Fibroblast of lung (primary cell): Measurements from ENCODE around the gene NBR1. TPM values are rescaled to one million over a fixed set of nuclear protein-coding genes. Genes with fewer than 3 reads are reported as not detected.

Experiments used
- DNase-seq, 2 donors: peaks; one replicate each; pipeline versions ENCODE4 v3.0.0 to v3.0.0-alpha.2; 2010; ENCODE audit warnings: low read depth in 2 of 2
- H2AFZ ChIP-seq: 2 replicates; pipeline ENCODE4 v1.5.1; 2012; ENCODE audit warnings: low read length, control low read depth, inconsistent platforms
- H3K27ac ChIP-seq: 2 replicates; pipeline ENCODE4 v1.5.1; 2011; ENCODE audit warnings: low read length, control low read depth; ENCODE audit not compliant: insufficient read depth
- H3K27me3 ChIP-seq: 2 replicates; pipeline ENCODE4 v1.5.1; 2011; ENCODE audit warnings: mild to moderate bottlenecking, low read length; ENCODE audit not compliant: control insufficient read depth, insufficient read depth
- H3K36me3 ChIP-seq: 2 replicates; pipeline ENCODE4 v1.5.1; 2011; ENCODE audit warnings: low read length; ENCODE audit not compliant: control insufficient read depth, insufficient read depth
- H3K4me1 ChIP-seq: 2 replicates; pipeline ENCODE4 v1.5.1; 2011; ENCODE audit warnings: low read length; ENCODE audit not compliant: control insufficient read depth, insufficient read depth; ENCODE audit errors: extremely low read depth
- H3K4me2 ChIP-seq: 2 replicates; pipeline ENCODE4 v1.5.1; 2011; ENCODE audit warnings: low read length, control low read depth; ENCODE audit not compliant: insufficient read depth; ENCODE audit errors: extremely low read depth
- H3K4me3 ChIP-seq, 4 experiments: fragments of 200-600 bp in 1 of 4; sonication (generic) in 1 of 4; replicated peaks in 1 of 4; 2 replicates each; pipeline ENCODE4 v1.5.1; 2011 to 2016; ENCODE audit warnings: low read length in 4 of 4, low read depth in 3 of 4, mild to moderate bottlenecking in 3 of 4, control low read depth in 2 of 4, inconsistent platforms in 1 of 4, mixed read lengths in 1 of 4; ENCODE audit not compliant: insufficient read depth in 1 of 4; ENCODE audit errors: control extremely low read depth in 1 of 4
- H3K79me2 ChIP-seq: 2 replicates; pipeline ENCODE4 v1.5.1; 2012; ENCODE audit warnings: mild to moderate bottlenecking, low read length, inconsistent platforms; ENCODE audit not compliant: control insufficient read depth, insufficient read depth
- H3K9ac ChIP-seq: 2 replicates; pipeline ENCODE4 v1.5.1; 2011; ENCODE audit warnings: mild to moderate bottlenecking, low read length, control low read depth; ENCODE audit not compliant: insufficient read depth
- H3K9me3 ChIP-seq: 2 replicates; pipeline ENCODE4 v1.5.1; 2012; ENCODE audit warnings: low read depth, low read length; ENCODE audit not compliant: control insufficient read depth, insufficient read depth
- H4K20me1 ChIP-seq: 2 replicates; pipeline ENCODE4 v1.5.1; 2011; ENCODE audit warnings: low read length; ENCODE audit not compliant: control insufficient read depth, insufficient read depth; ENCODE audit errors: extremely low read depth
- EZH2 ChIP-seq: IDR thresholded peaks from 2 replicates; pipeline ENCODE4 v1.5.1; 2012; ENCODE audit warnings: low read length, control low read depth, mild to moderate bottlenecking; ENCODE audit errors: missing control alignments
- polyA plus RNA-seq, 2 donors: library from polyadenylated mRNA; depleted of rRNA in 1 of 2; stranded (reverse) in 1 of 2; unstranded in 1 of 2; fragments of >200 nt; gene quantifications; 2 replicates each; pipeline ENCODE4 v1.2.1, GENCODE V29; 2011 to 2012; ENCODE audit warnings: missing spikeins in 1 of 2
- total RNA-seq: library from RNA; depleted of rRNA; stranded (reverse); fragments of >200 nt; gene quantifications from 2 replicates; pipeline ENCODE4 v1.2.1, GENCODE V29; 2014
- TF ChIP-seq, protein P1 (sequence below), 2 donors: IDR thresholded peaks in 1 of 2; conservative IDR thresholded peaks in 1 of 2; 1 replicate in 1 of 2; 2 replicates in 1 of 2; pipeline ENCODE4 v1.5.1; 2011 to 2012; ENCODE audit warnings: low read length in 2 of 2, control low read depth in 1 of 2, inconsistent platforms in 1 of 2, low read depth in 1 of 2, mild to moderate bottlenecking in 1 of 2

NBR1 gene
- total and polyA plus RNA-seq, 2 donors (not counting 1 experiment from before 2014, with no cell fraction given) = 91.8 to 134 TPM

DNA sequence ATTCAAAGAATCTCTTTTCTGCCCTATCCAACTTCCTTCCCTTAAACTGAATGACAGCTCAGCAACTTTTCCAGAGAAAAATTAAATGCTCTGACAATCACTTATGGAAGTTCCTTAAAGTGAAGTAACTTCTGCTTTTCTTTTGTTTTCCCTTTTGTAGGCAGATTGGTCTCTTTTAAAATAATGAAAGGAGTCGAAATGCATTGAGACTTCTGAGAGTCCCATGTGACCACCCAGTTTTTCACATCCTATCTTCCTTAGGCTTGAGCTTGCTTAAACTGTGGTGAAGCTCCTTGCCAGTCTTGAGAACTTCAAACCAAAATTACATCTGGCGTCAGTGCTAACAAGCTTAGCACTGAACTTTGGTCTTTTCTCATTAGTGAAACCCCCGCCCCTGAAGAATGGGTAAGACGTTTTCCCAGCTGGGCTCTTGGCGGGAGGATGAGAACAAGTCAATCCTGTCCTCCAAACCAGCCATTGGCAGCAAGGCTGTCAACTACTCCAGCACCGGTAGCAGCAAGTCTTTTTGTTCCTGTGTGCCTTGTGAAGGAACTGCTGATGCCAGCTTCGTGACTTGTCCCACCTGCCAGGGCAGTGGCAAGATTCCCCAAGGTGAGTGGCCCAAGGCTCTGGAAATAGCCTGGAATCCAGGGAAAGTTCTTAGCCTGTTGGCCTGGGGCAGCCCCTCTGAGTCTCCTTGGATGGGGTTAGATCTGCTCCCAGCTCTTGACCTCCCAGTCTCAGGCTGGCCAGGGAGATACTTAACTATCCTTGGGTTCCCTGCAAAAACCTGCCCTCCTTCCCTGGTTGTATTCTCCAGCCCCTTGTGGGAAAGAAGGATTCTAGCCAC lies 41.9 kb downstream of the NBR1 start:
- Histone ChIP-seq H3K27me3 (no peaks in the 10 kb centered on the region), H3K9ac (peak overlapping the region; percentile 58), H3K36me3 (peaks cover 16% of the 10 kb centered on the region), H3K79me2 (no peaks in the 10 kb centered on the region), H3K4me3 (peak overlapping the region; percentile 58 to 78 (median 66)), H3K4me2 (peak overlapping the region; percentile 88), H4K20me1 (no peaks in the 10 kb centered on the region), H3K9me3 (no peaks in the 10 kb centered on the region), H2AFZ (no peak overlapping the region), H3K4me1 (peaks cover 6% of the 10 kb centered on the region), H3K27ac (peak overlapping the region; percentile 60)
- TF ChIP-seq, protein P1, sequence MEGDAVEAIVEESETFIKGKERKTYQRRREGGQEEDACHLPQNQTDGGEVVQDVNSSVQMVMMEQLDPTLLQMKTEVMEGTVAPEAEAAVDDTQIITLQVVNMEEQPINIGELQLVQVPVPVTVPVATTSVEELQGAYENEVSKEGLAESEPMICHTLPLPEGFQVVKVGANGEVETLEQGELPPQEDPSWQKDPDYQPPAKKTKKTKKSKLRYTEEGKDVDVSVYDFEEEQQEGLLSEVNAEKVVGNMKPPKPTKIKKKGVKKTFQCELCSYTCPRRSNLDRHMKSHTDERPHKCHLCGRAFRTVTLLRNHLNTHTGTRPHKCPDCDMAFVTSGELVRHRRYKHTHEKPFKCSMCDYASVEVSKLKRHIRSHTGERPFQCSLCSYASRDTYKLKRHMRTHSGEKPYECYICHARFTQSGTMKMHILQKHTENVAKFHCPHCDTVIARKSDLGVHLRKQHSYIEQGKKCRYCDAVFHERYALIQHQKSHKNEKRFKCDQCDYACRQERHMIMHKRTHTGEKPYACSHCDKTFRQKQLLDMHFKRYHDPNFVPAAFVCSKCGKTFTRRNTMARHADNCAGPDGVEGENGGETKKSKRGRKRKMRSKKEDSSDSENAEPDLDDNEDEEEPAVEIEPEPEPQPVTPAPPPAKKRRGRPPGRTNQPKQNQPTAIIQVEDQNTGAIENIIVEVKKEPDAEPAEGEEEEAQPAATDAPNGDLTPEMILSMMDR (conservative IDR thresholded peaks at IDR 0.05 in 1 of 2, IDR thresholded peaks at IDR 0.05 in 1 of 2; ENCODE audit: low read depth in 1 of 2, low read length in 2 of 2) = no peak
- no peak for TF ChIP-seq EZH2
- DNase-seq = peak in 1 of 2 donors; percentile 4

DNA sequence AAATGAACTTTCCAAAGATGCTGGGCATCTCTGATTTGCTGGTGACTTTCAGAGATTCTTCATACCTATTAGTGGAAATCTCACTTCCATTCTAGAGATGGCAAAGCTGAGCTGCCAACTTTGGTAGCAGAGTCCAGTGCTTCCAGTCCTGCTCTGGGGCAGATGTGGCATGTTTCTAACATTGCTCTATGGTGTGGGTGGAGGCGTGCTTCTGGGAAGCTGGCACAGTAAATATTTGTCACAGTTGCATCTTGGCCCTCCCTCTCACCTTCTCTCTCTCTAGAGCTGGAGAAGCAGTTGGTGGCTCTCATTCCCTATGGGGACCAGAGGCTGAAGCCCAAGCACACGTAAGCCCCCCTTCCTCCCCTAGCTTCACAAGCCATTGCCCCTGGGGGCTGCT lies 42.5 kb downstream of the NBR1 start:
- no peak for TF ChIP-seq EZH2
- TF ChIP-seq, protein P1 (conservative IDR thresholded peaks at IDR 0.05 in 1 of 2, IDR thresholded peaks at IDR 0.05 in 1 of 2; ENCODE audit: low read depth in 1 of 2, low read length in 2 of 2) = no peak
- no peak overlapping the region for H2AFZ ChIP-seq
- H3K79me2 ChIP-seq = no peaks in the 10 kb centered on the region
- H3K4me3 ChIP-seq = no peak overlapping the region
- no peaks in the 10 kb centered on the region for H3K27me3 ChIP-seq
- H3K9me3 ChIP-seq = no peaks in the 10 kb centered on the region
- no peak overlapping the region for H3K27ac ChIP-seq
- no peak overlapping the region for H3K4me2 ChIP-seq
- H4K20me1 ChIP-seq = no peaks in the 10 kb centered on the region
- H3K4me1 ChIP-seq = peaks cover 6% of the 10 kb centered on the region
- H3K9ac ChIP-seq = no peak overlapping the region
- no peak for DNase-seq
- peaks cover 14% of the 10 kb centered on the region for H3K36me3 ChIP-seq

DNA sequence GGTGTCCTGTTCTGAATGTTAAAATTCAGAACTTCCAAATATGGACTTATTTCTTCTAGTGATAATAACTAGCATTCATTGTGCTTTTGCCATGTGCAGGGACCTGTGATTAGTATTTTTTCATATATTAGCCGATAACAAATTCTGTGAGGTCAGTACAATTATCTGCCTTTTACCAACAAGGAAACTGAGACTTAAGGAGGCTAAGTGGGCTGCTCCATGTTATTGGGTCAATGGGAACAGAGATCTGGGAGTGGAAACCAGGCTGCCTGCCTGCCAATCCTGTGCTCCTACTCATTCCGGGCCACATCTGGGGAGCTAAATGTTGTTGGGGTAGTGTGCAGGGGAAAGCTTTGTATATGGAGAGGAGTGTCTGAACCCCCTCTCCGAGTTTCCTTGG lies 44.3 kb downstream of the NBR1 start:
- H3K4me1 ChIP-seq = peaks cover 6% of the 10 kb centered on the region
- no peak for DNase-seq
- H3K4me2 ChIP-seq = no peak overlapping the region
- H3K27ac ChIP-seq = no peak overlapping the region
- TF ChIP-seq, protein P1 (conservative IDR thresholded peaks at IDR 0.05 in 1 of 2, IDR thresholded peaks at IDR 0.05 in 1 of 2; ENCODE audit: low read depth in 1 of 2, low read length in 2 of 2) = no peak
- TF ChIP-seq EZH2 = no peak
- no peaks in the 10 kb centered on the region for H3K9me3 ChIP-seq
- no peak overlapping the region for H2AFZ ChIP-seq
- peaks cover 11% of the 10 kb centered on the region for H3K36me3 ChIP-seq
- no peaks in the 10 kb centered on the region for H3K27me3 ChIP-seq
- H3K4me3 ChIP-seq = no peak overlapping the region
- H4K20me1 ChIP-seq = no peaks in the 10 kb centered on the region
- H3K79me2 ChIP-seq = no peaks in the 10 kb centered on the region
- H3K9ac ChIP-seq = no peak overlapping the region
